T-cell (primary cell): Measurements from ENCODE around the gene POLR3A. TPM values are rescaled to one million over a fixed set of nuclear protein-coding genes. Genes with fewer than 3 reads are reported as not detected.
"Not testable (repeated sequence)": the region's sequence is repeated elsewhere in the genome, so short reads cannot be mapped to it uniquely, and the experiment has no call there.

ENCODE experiments used
- ATAC-seq, 4 experiments: fragments of 200-7000 bp in 3 of 4; fragments of 150-1000 bp in 1 of 4; cut with Tn5 transposase; replicated peaks in 1 of 4; 1 replicate in 3 of 4; 2 replicates in 1 of 4; pipeline ENCODE4 v1.10.0; 2021; ENCODE audit warnings: moderate library complexity in 3 of 4, mild to moderate bottlenecking in 2 of 4, moderate number of reproducible peaks in 1 of 4
- CTCF ChIA-PET, 2 donors: fragments of 300-600 bp; sonication (Branson Sonifier 250); formaldehyde crosslinking; loops; one replicate each; lab custom pipeline; 2022; ENCODE audit warnings: antibody characterized with exemption in 2 of 2; lab: Charles Lee
- POLR2A ChIA-PET, 2 donors: fragments of 300-600 bp; sonication (Branson Sonifier 250); formaldehyde crosslinking; loops; one replicate each; lab custom pipeline; 2022; ENCODE audit warnings: antibody characterized with exemption in 2 of 2; lab: Charles Lee
- DNase-seq, 35 experiments: peaks; one replicate each; pipeline versions ENCODE4 v3.0.0 to v3.0.0-alpha.2; 2013 to 2023
- H3K27ac ChIP-seq: one replicate; pipeline ENCODE4 v1.5.1; 2013; ENCODE audit warnings: low read length
- H3K27me3 ChIP-seq, 2 experiments: replicated peaks in 1 of 2; 1 replicate in 1 of 2; 2 replicates in 1 of 2; pipeline versions ENCODE4 v1.6.1 to v1.7.0; 2013; ENCODE audit warnings: low read length in 1 of 2, mixed read lengths in 1 of 2; ENCODE audit not compliant: control insufficient read depth in 2 of 2, insufficient read depth in 2 of 2; ENCODE audit errors: extremely low read depth in 1 of 2
- H3K36me3 ChIP-seq, 2 donors: 1 replicate in 1 of 2; 2 replicates in 1 of 2; pipeline versions ENCODE4 v1.6.1 to v1.7.0; 2013; ENCODE audit warnings: low read length in 1 of 2; ENCODE audit not compliant: control insufficient read depth in 2 of 2, insufficient read depth in 1 of 2; ENCODE audit errors: extremely low read depth in 1 of 2
- H3K4me1 ChIP-seq, 2 experiments: 1 replicate in 1 of 2; 2 replicates in 1 of 2; pipeline versions ENCODE4 v1.6.1 to v1.7.0; 2013; ENCODE audit warnings: low read length in 2 of 2, mixed read lengths in 1 of 2; ENCODE audit not compliant: insufficient read depth in 2 of 2, control insufficient read depth in 1 of 2; ENCODE audit errors: extremely low read depth in 1 of 2
- H3K4me3 ChIP-seq, 2 donors: 1 replicate in 1 of 2; 2 replicates in 1 of 2; pipeline versions ENCODE4 v1.5.1 to v1.7.0; 2013; ENCODE audit warnings: mild to moderate bottlenecking in 2 of 2, low read length in 1 of 2, moderate library complexity in 1 of 2; ENCODE audit not compliant: control insufficient read depth in 1 of 2; ENCODE audit errors: extremely low read depth in 1 of 2
- H3K9me3 ChIP-seq: 2 replicates; pipeline ENCODE4 v1.7.0; 2013
- H3K27ac Mint-ChIP-seq, 2 donors: one replicate each; pipeline ENCODE4 v1.8.0; 2020 to 2021; ENCODE audit warnings: mild to moderate bottlenecking in 2 of 2, mixed read lengths in 2 of 2
- H3K27me3 Mint-ChIP-seq, 2 donors: one replicate each; pipeline ENCODE4 v1.8.0; 2021 to 2022; ENCODE audit warnings: mixed read lengths in 2 of 2
- H3K36me3 Mint-ChIP-seq: one replicate; pipeline ENCODE4 v1.8.0; 2021; ENCODE audit warnings: mixed read lengths
- H3K4me1 Mint-ChIP-seq, 3 donors: one replicate each; pipeline ENCODE4 v1.8.0; 2020 to 2022; ENCODE audit warnings: mixed read lengths in 3 of 3, mild to moderate bottlenecking in 1 of 3
- H3K4me3 Mint-ChIP-seq, 3 donors: one replicate each; pipeline ENCODE4 v1.8.0; 2020 to 2022; ENCODE audit warnings: mild to moderate bottlenecking in 3 of 3, mixed read lengths in 3 of 3, moderate library complexity in 3 of 3
- H3K9me3 Mint-ChIP-seq, 3 donors: one replicate each; pipeline ENCODE4 v1.8.0; 2020 to 2022; ENCODE audit warnings: mixed read lengths in 3 of 3
- WGBS: methylation state at CpG from one replicate; pipeline ENCODE4 v1.1.5; 2013; ENCODE audit warnings: missing lambda C conversion rate; ENCODE audit not compliant: insufficient coverage; 5-methylcytosine and 5-hydroxymethylcytosine counted together
- total RNA-seq, 35 experiments: library from RNA in 6 of 35; stranded (reverse) in 6 of 35; fragments of 120-200 nt in 1 of 35; gene quantifications; one replicate each; pipeline versions ENCODE4 v1.2.1 to v1.2.4 and lab custom pipeline; 2013 to 2026

The POLR3A gene
- total RNA-seq, 5 donors from 2014 or later (not counting 1 experiment from before 2014, with no cell fraction given) = 14.5 to 16.9 (median 16.5) TPM

DNA sequence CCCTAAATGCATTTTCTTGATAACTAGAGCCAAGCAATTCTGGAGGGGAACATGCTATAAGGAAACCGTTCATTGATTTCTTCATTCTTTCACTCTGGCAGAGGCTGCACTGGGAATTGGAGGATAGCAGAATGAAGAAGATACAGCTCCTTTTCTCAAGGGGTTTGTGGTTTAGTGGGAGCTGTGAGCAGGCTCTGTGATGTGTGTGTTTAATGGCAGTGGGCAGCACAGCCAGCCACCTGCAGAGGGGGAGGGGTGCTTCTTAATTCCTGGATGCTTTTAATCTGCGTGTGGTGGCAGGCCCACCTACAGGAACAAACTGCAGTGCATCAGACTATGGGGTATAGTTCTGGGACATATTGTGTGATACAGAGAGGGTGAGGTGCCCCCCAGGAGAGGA, 36.3 kb upstream of the POLR3A start:
- Histone ChIP-seq H3K36me3 (no peaks in the 10 kb centered on the region), H3K4me1 (peaks cover 0 to 14% of the 10 kb centered on the region in 2 experiments), H3K9me3 (no peaks in the 10 kb centered on the region), H3K27me3 (peaks cover 0 to 19% of the 10 kb centered on the region in 2 experiments), H3K27ac (no peak overlapping the region), H3K4me3 (no peak overlapping the region)
- ATAC-seq (no peak), DNase-seq (no peak)
- Mint-ChIP-seq H3K9me3 (no peaks in the 10 kb centered on the region), H3K27ac (no peak overlapping the region), H3K4me3 (no peak overlapping the region), H3K36me3 (peaks cover 2% of the 10 kb centered on the region), H3K4me1 (peaks cover 7 to 11% (median 7%) of the 10 kb centered on the region in 3 donors), H3K27me3 (peaks cover 3 to 7% of the 10 kb centered on the region in 2 donors)
- ChIA-PET CTCF (interaction anchor here in 1 of 2 donors (1.0 kb wide), 1 partner anchor 17 kb away, joined by 3 read pairs; no protein-coding TSS in a partner anchor), POLR2A (no interaction called here)
- no CpG with 5 or more reads among the region's 2 CpGs for WGBS

DNA sequence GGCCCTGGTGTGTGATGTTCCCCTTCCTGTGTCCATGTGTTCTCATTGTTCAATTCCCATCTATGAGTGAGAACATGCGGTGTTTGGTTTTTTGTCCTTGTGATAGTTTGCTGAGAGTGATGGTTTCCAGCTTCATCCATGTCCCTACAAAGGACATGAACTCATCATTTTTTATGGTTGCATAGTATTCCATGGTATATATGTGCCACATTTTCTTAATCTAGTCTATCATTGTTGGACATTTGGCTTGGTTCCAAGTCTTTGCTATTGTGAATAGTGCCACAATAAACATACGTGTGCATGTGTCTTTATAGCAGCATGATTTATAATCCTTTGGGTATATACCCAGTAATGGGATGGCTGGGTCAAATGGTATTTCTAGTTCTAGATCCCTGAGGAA, 35.6 kb upstream of the POLR3A start:
- H3K27ac ChIP-seq, H3K4me3 ChIP-seq, POLR2A ChIA-PET, H3K36me3 Mint-ChIP-seq, H3K27me3 Mint-ChIP-seq, H3K9me3 ChIP-seq, H3K36me3 ChIP-seq, DNase-seq, H3K4me3 Mint-ChIP-seq, H3K9me3 Mint-ChIP-seq, H3K27ac Mint-ChIP-seq, CTCF ChIA-PET, ATAC-seq: not testable (repeated sequence)
- H3K4me1 ChIP-seq = peaks cover 0 to 14% of the 10 kb centered on the region in 2 experiments
- peaks cover 7 to 11% (median 7%) of the 10 kb centered on the region in 3 donors for H3K4me1 Mint-ChIP-seq
- H3K27me3 ChIP-seq = peaks cover 0 to 19% of the 10 kb centered on the region in 2 experiments
- WGBS = no CpG with 5 or more reads among the region's 2 CpGs

GRCh38 chr10:78063236-78063635, 33.9 kb upstream of the POLR3A start:
- peaks cover 0 to 19% of the 10 kb centered on the region in 2 experiments for H3K27me3 ChIP-seq
- H3K36me3 Mint-ChIP-seq = peaks cover 2% of the 10 kb centered on the region
- H3K4me1 Mint-ChIP-seq = peaks cover 7 to 11% (median 7%) of the 10 kb centered on the region in 3 donors
- no peak overlapping the region for H3K27ac Mint-ChIP-seq
- WGBS = 71% methylated on average over 1 of the region's 2 CpGs
- H3K27me3 Mint-ChIP-seq = peaks cover 3 to 7% of the 10 kb centered on the region in 2 donors
- no peak for ATAC-seq
- peaks cover 0 to 14% of the 10 kb centered on the region in 2 experiments for H3K4me1 ChIP-seq
- H3K9me3 ChIP-seq = no peaks in the 10 kb centered on the region
- ChIA-PET CTCF (interaction anchor here in 1 of 2 donors (0.7 kb wide), 1 partner anchor 1221 kb away, joined by 3 read pairs; no protein-coding TSS in a partner anchor), POLR2A (no interaction called here)
- H3K27ac ChIP-seq = no peak overlapping the region
- H3K4me3 Mint-ChIP-seq = no peak overlapping the region
- DNase-seq = no peak
- H3K9me3 Mint-ChIP-seq = no peaks in the 10 kb centered on the region
- H3K4me3 ChIP-seq = no peak overlapping the region
- H3K36me3 ChIP-seq = no peaks in the 10 kb centered on the region

DNA sequence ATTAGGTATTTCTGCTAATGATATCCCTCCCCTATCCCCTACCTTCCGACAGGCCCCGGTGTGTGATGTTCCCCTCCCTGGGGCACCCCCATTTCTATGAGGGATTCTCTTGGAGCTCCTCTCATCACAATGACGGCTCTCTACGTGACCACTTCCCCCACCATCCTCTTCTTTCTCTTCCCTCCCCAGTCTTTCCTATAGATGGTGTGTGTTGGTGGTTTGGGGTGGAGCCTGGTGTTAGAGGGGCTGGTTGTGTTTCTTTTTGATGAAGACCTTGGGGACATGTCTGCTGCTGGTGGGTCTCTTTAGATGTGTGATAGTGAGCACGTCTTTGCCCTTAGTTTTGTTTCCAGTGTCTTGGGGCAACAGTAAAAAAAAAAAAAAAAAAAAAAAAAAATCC, 33.0 kb upstream of the POLR3A start:
- ChIA-PET POLR2A (no interaction called here), CTCF (interaction anchor here in 1 of 2 donors (0.5 kb wide), 1 partner anchor 1055 kb away, joined by 3 read pairs; no protein-coding TSS in a partner anchor)
- Mint-ChIP-seq H3K4me3 (no peak overlapping the region), H3K36me3 (peaks cover 2% of the 10 kb centered on the region), H3K27me3 (peaks cover 3 to 7% of the 10 kb centered on the region in 2 donors), H3K27ac (no peak overlapping the region), H3K4me1 (peaks cover 7 to 11% (median 7%) of the 10 kb centered on the region in 3 donors), H3K9me3 (no peaks in the 10 kb centered on the region)
- H3K36me3 ChIP-seq = no peaks in the 10 kb centered on the region
- H3K27me3 ChIP-seq = peaks cover 0 to 17% of the 10 kb centered on the region in 2 experiments
- no peak overlapping the region for H3K4me3 ChIP-seq
- H3K9me3 ChIP-seq = no peaks in the 10 kb centered on the region
- peak in 2 of 4 experiments; percentile 32 to 89 for ATAC-seq
- DNase-seq = peak in 10 of 35 experiments; percentile 2 to 42 (median 12)
- no CpG with 5 or more reads among the region's 5 CpGs for WGBS
- no peak overlapping the region for H3K27ac ChIP-seq
- peaks cover 0 to 14% of the 10 kb centered on the region in 2 experiments for H3K4me1 ChIP-seq

GRCh38 chr10:78059906-78060702, 30.8 kb upstream of the POLR3A start:
- no peak overlapping the region for H3K27ac Mint-ChIP-seq
- ChIA-PET CTCF (no interaction called here), POLR2A (no interaction called here)
- peaks cover 7 to 11% (median 7%) of the 10 kb centered on the region in 3 donors for H3K4me1 Mint-ChIP-seq
- peaks cover 0 to 14% of the 10 kb centered on the region in 2 experiments for H3K4me1 ChIP-seq
- H3K36me3 Mint-ChIP-seq = peaks cover 5% of the 10 kb centered on the region
- H3K27me3 ChIP-seq = peaks cover 0 to 6% of the 10 kb centered on the region in 2 experiments
- no peaks in the 10 kb centered on the region for H3K9me3 ChIP-seq
- H3K9me3 Mint-ChIP-seq = no peaks in the 10 kb centered on the region
- no peak overlapping the region for H3K27ac ChIP-seq
- DNase-seq = no peak
- no peak for ATAC-seq
- WGBS = 80% methylated on average over 1 of the region's 12 CpGs
- H3K36me3 ChIP-seq = no peaks in the 10 kb centered on the region
- no peak overlapping the region for H3K4me3 ChIP-seq
- peaks cover 3 to 7% of the 10 kb centered on the region in 2 donors for H3K27me3 Mint-ChIP-seq
- no peak overlapping the region for H3K4me3 Mint-ChIP-seq

DNA sequence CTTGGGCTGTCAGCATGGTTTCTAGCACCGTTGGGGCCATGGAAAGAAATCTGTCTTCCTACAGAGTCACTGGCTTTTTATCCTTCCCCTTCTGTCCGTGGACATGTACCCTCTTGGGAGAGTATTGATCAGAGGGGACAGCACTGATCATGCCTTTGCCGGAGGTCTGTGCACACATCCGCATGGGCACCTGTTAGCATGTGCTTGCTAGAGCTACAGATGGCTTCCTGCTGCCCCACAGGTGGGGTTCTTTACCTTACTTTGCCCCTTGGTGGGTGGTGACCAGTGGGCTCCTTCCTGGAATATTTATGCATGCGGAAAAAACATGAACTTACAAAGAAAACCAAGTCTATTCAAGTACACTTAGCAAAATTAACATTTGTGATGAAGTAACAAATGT, 29.2 kb upstream of the POLR3A start:
- Mint-ChIP-seq H3K9me3 (no peaks in the 10 kb centered on the region), H3K27me3 (peaks cover under 1 to 4% of the 10 kb centered on the region in 2 donors), H3K36me3 (peaks cover 12% of the 10 kb centered on the region), H3K27ac (no peak overlapping the region), H3K4me3 (no peak overlapping the region), H3K4me1 (peaks cover 7 to 11% (median 7%) of the 10 kb centered on the region in 3 donors)
- Histone ChIP-seq H3K4me1 (peaks cover 0 to 14% of the 10 kb centered on the region in 2 experiments), H3K27me3 (peaks cover 0 to 3% of the 10 kb centered on the region in 2 experiments), H3K4me3 (no peak overlapping the region), H3K36me3 (no peaks in the 10 kb centered on the region), H3K9me3 (no peaks in the 10 kb centered on the region), H3K27ac (no peak overlapping the region)
- ChIA-PET CTCF (no interaction called here), POLR2A (no interaction called here)
- WGBS = no CpG with 5 or more reads among the region's 5 CpGs
- DNase-seq (no peak), ATAC-seq (no peak)
